Measurements from ENCODE around the gene STX17.

DNA sequence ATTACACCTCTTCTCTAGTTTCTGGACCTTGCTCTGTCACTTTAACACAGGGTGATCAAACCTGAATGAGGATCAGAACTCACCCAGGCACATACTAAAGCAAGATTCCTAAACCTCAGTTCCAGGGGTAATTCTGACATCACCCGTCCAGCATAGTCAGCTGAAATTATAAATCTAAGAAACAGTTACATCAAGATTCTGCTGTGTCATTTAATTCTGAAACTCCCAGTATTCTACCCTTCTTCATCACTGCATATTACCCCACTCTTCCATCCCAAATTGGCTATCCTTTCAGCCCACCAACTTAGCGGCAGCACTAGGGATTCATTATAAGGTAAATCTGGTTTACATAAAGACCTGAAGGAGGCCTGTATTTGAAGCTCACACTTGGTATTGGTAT, 64.0 kb downstream of the STX17 start:
- TF ChIP-seq, protein P1, sequence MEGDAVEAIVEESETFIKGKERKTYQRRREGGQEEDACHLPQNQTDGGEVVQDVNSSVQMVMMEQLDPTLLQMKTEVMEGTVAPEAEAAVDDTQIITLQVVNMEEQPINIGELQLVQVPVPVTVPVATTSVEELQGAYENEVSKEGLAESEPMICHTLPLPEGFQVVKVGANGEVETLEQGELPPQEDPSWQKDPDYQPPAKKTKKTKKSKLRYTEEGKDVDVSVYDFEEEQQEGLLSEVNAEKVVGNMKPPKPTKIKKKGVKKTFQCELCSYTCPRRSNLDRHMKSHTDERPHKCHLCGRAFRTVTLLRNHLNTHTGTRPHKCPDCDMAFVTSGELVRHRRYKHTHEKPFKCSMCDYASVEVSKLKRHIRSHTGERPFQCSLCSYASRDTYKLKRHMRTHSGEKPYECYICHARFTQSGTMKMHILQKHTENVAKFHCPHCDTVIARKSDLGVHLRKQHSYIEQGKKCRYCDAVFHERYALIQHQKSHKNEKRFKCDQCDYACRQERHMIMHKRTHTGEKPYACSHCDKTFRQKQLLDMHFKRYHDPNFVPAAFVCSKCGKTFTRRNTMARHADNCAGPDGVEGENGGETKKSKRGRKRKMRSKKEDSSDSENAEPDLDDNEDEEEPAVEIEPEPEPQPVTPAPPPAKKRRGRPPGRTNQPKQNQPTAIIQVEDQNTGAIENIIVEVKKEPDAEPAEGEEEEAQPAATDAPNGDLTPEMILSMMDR (conservative IDR thresholded peaks at IDR 0.05; ENCODE audit: low read length), result no peak
- no peak for TF ChIP-seq EZH2phosphoT487 (IDR thresholded peaks at IDR 0.05; ENCODE audit: borderline replicate concordance)

Measured in Loucy (cell line).